ENCODE results near the gene LBR.

Gene LBR

GRCh38 chr1:225464851-225465792 is 37.3 kb upstream of the LBR start:
- DNase-seq (ENCODE audit: low read depth in 3 of 3) = no peak

- DNase-seq (ENCODE audit: low read depth in 3 of 3) = no peak
Observed at GRCh38 chr1:225462714-225463574, 35.1 kb upstream of the LBR start.

- DNase-seq (ENCODE audit: low read depth in 3 of 3) = no peak
Observed at GRCh38 chr1:225462429-225462713, 34.5 kb upstream of the LBR start.

- no peak for DNase-seq (ENCODE audit: low read depth in 3 of 3)
Observed at GRCh38 chr1:225461533-225462428, 33.9 kb upstream of the LBR start.

- DNase-seq (ENCODE audit: low read depth in 3 of 3) = no peak
Observed at GRCh38 chr1:225460737-225461532, 33.1 kb upstream of the LBR start.

GRCh38 chr1:225460021-225460736 is 32.3 kb upstream of the LBR start:
- no peak for DNase-seq (ENCODE audit: low read depth in 3 of 3)

- DNase-seq (ENCODE audit: low read depth in 3 of 3) = no peak
Observed at GRCh38 chr1:225458222-225458631, 30.4 kb upstream of the LBR start.

- DNase-seq (ENCODE audit: low read depth in 3 of 3) = peak; percentile 71 to 83 (median 76)
Observed at GRCh38 chr1:225454733-225455132, 26.9 kb upstream of the LBR start.

GRCh38 chr1:225453797-225454648 is 26.2 kb upstream of the LBR start:
- DNase-seq (ENCODE audit: low read depth in 3 of 3) = no peak

- no peak for DNase-seq (ENCODE audit: low read depth in 3 of 3)
Observed at GRCh38 chr1:225451840-225452515, 24.1 kb upstream of the LBR start.

GRCh38 chr1:225451340-225451739 is 23.5 kb upstream of the LBR start:
- DNase-seq (ENCODE audit: low read depth in 3 of 3) = no peak

GRCh38 chr1:225450491-225451191 is 22.8 kb upstream of the LBR start:
- DNase-seq (ENCODE audit: low read depth in 3 of 3) = no peak

- DNase-seq (ENCODE audit: low read depth in 3 of 3) = no peak
Observed at GRCh38 chr1:225449774-225450173, 21.9 kb upstream of the LBR start.

- DNase-seq (ENCODE audit: low read depth in 3 of 3) = no peak
Observed at GRCh38 chr1:225449261-225449660, 21.4 kb upstream of the LBR start.

- DNase-seq (ENCODE audit: low read depth in 3 of 3) = no peak
Observed at GRCh38 chr1:225448146-225448805, 20.4 kb upstream of the LBR start.

- no peak for DNase-seq (ENCODE audit: low read depth in 3 of 3)
Observed at GRCh38 chr1:225447650-225448089, 19.8 kb upstream of the LBR start.

- no peak for DNase-seq (ENCODE audit: low read depth in 3 of 3)
Observed at GRCh38 chr1:225446981-225447615, 19.3 kb upstream of the LBR start.
